Bone marrow (tissue), 2 donors: ENCODE results near the gene TNP1.

ENCODE experiments used
- DNase-seq, 2 donors: peaks; one replicate each; lab custom pipeline; 2025; lab: John Stamatoyannopoulos, UW

TNP1 gene

GRCh38 chr2:216873573-216873972, 13.7 kb upstream of the TNP1 start:
- DNase-seq, result no peak

DNA sequence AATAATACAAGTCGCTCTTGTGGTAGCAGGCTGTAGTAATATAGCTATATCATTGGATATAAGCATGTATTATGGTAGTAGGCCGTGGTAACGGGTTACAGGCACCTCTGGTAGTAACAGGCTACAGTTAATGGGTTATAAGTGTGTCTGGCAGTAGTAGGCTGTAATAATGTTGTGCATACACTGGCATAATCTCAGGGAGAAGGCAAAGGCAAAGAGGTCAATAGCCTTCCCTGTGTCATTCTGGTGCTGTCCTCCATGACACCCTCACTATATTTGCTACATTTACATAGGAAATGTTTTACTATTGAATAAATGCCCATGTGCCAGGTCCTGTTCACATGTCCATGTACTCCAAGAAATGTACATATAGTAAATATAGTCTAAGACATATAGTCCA, 12.8 kb upstream of the TNP1 start:
- no peak for DNase-seq

GRCh38 chr2:216872040-216872439, 12.2 kb upstream of the TNP1 start:
- DNase-seq, result no peak

DNA sequence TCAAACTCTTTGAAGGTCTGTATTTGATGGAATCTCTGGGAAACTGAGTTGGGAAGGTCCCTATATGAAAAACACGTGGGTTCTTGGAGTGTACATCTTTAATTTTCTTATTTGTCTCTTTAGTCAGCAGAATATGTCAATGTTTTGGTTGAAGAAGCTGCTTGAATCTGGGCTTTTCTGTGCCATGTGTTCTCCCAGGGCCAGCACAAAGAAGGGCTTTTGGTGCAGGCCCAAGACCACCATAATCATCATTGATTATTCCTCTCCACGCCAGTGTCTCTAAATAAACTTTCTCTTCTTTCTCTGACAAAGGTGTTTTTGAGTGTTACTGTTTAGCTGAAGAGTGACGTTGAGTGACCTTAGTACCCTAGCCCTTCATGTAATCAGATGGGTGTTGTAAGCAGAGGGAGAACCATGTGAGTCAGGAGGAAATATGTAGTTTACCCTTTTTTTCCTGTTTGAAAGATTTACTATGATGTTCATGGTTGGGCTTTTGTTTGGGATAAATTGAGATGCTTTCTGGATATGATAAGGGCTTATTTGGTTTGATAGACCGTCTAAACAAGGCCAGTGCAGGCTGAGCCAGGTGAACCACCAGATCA, 11.6 kb upstream of the TNP1 start:
- no peak for DNase-seq

- no peak for DNase-seq
Measured at GRCh38 chr2:216870508-216871332, 10.9 kb upstream of the TNP1 start.

GRCh38 chr2:216866515-216867095, 6.7 kb upstream of the TNP1 start:
- DNase-seq, result no peak

DNA sequence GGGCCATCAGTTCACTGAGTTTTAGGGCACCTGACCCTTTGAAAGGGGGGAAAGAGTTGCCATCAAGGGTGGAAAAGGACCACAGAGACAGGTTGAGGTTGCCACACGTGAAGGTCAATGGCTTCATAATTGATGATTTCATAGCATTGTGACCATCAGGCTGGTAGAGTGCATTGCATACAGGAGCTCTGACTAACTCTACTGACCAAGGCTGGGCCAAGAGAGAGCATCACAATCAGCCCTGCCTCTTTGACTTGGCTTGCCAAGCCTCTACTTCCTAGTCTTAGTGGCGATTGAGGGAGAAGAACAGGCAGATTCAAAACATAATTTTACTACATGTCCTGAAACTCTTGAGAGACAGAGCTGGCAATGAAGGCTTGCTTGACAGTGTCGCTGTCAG, 5.8 kb upstream of the TNP1 start:
- no peak for DNase-seq

GRCh38 chr2:216863946-216864345, 4.1 kb upstream of the TNP1 start:
- DNase-seq, result no peak

- DNase-seq, result no peak
Measured at GRCh38 chr2:216862628-216863398, 2.9 kb upstream of the TNP1 start.

DNA sequence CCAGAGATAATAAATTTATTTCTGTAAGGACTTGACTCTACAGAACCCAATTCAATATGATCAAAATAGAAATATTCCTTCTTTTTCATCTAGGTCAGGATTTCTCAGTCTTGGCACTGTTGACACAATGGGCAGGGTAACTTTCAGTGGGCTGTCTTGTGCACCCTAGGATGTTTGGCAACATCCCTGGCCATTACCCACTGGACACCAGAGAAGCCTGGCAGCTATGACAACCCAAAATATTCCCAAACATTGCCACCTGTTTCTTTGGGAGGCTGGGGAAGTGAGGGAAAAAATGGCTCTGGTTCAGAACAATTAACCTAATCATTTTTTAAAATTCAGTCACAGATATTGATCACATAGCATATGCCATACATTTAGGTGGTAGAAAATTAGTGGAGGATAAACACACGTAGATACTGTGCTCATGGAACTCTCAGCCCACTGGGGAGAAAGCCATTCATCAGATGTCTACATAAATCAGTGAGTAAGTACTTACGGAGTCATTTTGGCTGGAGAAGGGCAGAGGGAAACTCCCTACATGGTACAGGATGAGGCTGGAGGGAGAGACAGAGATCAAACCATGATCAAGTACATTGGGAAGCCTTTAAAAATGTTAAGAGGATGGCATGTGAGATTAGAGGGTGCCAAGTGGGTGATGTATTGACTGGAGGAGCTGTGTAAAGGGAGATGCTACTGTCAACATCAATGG, 718 bp upstream of the TNP1 start:
- DNase-seq, result no peak

DNA sequence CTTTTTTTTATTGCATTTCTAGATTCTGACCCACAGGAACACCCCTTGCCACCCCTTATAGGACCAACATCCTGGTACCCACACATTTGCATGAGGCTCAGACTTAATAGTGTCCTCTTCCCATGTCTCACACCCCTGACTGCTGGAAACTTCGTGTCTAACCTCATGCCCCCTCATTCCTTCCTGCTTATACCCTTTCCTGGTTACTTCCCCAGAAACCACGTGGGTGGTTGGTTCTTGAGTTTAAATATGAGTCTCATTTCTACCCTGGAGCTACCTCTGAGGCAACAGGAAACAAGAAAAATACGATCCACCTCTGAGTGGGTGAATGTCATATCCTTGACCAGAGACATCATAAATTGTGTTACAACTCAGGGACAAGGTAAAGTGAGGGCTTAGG, 1.6 kb downstream of the TNP1 start:
- DNase-seq, result no peak

DNA sequence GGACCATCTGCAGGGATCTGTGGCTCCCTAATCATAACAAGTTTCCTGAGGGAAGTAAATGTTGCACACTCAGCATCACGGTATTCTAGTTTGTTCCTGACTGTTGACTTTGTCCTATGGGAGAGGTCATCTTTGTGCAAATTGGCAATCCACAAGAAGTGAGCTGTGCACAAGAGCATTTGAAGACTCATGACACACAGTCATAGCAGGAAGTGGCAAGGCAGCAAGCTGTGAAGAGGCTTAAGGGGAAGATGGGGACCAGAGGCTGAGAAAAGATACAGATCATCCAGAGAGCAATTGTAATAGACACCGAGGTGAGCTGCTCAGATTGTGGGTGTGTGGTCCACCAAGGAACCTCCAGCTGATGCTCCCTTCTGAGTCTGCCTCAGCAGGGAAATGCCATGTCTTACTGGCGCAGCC, 2.7 kb downstream of the TNP1 start:
- no peak for DNase-seq

GRCh38 chr2:216856406-216857065, 3.3 kb downstream of the TNP1 start:
- no peak for DNase-seq

DNA sequence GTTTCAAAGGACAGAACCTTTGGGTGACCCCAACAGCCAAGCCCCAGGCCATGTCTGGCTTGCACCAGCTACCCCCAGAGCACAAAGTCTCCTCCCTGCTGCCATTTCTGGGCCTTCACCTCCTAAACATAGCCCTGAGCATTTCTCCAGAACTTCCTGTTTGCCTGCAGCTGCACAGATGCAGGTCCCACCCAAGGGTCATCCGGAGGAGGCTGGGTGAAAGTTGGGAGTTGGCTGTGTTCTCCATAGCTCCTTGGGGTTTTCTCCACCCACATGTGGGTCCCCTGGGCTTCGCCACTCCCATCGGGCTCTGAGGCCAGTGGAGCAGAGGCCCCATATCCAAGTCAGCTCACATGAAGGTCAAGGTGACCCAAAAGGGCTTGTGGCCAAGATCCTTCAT, 4.3 kb downstream of the TNP1 start:
- DNase-seq, result no peak

DNA sequence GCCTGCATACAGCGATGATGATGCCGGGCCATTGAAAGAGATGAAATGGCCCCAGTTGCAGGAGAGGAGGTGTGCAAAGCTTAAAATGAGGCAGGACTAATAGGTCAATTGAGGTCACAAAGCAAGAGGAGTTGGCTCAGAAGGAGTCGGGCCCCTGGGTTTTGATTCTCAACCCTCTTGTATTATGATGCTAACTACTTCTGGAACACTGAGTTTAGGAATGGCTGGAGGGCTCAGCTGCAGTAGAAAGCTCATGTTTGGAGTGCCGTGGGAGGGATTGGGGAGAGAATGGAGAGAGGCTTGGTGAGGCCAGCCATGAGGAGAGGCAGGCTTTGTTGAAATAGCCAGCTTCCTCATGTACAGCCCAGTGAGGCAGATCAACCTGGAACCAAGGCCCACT, 4.8 kb downstream of the TNP1 start:
- no peak for DNase-seq

DNA sequence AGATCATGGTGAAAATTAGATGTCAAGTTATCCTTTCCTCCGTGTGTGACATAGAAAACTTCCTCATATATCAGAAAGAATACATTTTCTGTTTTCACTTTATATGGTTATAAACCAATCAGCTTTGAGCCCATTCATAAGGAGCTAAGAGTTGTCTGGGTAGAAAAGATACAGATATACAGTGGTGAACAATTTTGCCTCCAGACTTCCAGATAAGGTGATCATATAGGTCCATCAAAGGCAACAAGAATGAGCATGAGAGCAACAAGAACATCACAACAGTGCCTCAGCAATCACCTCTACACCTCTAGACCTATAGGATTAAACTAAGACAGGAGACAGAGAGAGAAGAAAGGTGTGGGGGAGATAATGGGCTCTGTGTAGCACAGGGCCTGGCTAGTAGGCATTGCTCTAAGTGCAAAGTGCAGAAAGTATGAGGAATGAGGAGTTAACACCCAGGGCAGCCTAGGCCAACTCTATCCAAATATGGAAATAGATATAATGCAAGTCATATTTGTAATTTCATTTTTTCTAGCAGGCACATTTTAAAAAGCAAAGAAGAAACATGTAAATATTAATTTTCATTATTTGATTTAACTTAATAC, 8.3 kb downstream of the TNP1 start:
- DNase-seq, result no peak

DNA sequence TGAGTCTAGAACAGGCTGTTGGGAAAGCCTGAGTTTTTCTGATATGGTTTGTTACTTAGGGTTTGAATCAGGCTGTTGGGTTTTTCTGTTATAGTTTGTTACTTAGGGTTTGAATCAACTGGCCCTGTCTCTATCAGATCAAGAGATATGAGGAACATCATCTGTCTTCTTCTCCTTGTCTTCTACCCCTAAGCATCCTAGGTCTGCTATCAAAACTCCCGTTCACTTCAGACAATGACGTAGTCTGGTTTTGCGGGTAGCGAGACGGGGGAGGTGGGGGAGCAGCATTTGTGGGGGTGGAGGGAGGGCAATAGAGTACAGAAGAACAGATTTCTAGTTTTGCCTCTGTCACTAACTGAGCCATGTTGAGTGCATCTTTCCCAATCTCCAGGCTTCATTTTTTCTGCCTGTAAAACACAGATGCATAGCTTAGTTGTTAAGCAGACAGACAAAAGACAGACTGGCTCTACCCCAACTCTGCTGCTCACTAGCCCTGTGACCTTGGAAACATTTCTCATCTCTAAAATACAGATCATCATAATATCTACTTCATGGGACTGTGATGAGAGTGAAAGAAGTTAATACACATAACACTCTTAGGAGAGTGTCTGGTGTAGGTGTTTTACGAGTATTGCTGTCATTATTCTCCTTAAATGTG, 9.1 kb downstream of the TNP1 start:
- DNase-seq, result no peak

GRCh38 chr2:216849987-216850386, 9.9 kb downstream of the TNP1 start:
- no peak for DNase-seq

GRCh38 chr2:216845426-216845825, 14.4 kb downstream of the TNP1 start:
- no peak for DNase-seq

DNA sequence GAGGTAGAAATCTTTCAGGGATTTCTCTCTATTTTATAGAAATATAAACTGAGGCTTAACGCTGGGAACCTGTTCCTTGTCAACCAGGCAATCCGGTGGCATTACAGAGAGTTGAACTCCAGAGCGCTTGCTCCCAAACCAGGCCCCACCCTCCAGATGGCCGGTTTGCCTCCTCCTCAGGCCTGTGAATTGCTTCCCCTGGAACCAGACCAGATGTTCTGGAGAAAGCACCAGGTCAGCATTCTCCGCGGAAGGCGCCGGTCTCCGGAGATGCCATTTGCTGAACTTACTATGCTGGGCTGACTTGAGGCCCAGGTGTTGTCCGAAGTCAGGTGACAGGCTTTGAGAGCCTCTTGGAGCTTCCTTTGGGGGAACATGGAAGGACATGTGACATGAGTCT, 17.2 kb downstream of the TNP1 start:
- DNase-seq, result no peak

DNA sequence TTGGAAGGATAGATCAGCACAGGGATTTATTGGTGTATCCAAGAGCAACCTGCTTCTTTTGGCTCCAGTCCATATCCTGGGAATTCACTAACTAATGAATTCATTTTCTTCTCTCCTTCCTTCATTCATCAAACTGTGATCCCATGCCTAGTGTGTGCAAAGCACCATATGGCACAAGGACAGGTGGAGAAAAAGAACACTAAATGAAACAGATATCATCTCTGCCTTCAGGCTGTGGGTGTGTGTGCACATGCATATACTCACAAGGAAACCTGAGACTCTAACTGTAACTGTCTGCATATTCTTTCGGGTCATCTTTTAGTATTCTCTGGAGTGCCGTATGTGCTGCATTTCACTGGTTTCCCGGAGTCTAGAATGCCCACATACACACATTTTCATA, 20.2 kb downstream of the TNP1 start:
- no peak for DNase-seq
